Parathyroid adenoma (tissue), 2 donors: ENCODE data around the gene MYO1B.
A peak's percentile ranks its signal among the peaks of the same experiment; 100 is the strongest.

Source experiments
- H2AFZ ChIP-seq: fragments of 300-600 bp; sonication (generic); one replicate; pipeline ENCODE4 v1.7.0; 2017; ENCODE audit warnings: antibody characterized with exemption, mild to moderate bottlenecking
- H3K27ac ChIP-seq: fragments of 300-600 bp; sonication (generic); one replicate; pipeline ENCODE4 v1.7.0; 2017
- H3K27me3 ChIP-seq: fragments of 300-600 bp; sonication (generic); one replicate; pipeline ENCODE4 v1.7.0; 2017; ENCODE audit warnings: low read length; ENCODE audit not compliant: control insufficient read depth, insufficient read depth
- H3K36me3 ChIP-seq: fragments of 300-600 bp; sonication (generic); one replicate; pipeline ENCODE4 v1.7.0; 2017; ENCODE audit warnings: low read length; ENCODE audit not compliant: control insufficient read depth, insufficient read depth
- H3K4me1 ChIP-seq: fragments of 300-600 bp; sonication (generic); one replicate; pipeline ENCODE4 v1.7.0; 2017; ENCODE audit warnings: control low read depth
- H3K4me2 ChIP-seq: fragments of 300-600 bp; sonication (generic); one replicate; pipeline ENCODE4 v1.7.0; 2017; ENCODE audit warnings: low read length
- H3K4me3 ChIP-seq: fragments of 300-600 bp; sonication (generic); one replicate; pipeline ENCODE4 v1.7.0; 2017; ENCODE audit warnings: low read depth, low read length
- H3K79me2 ChIP-seq: fragments of 300-600 bp; sonication (generic); one replicate; pipeline ENCODE4 v1.7.0; 2017; ENCODE audit warnings: control low read depth
- H3K9ac ChIP-seq: fragments of 300-600 bp; sonication (generic); one replicate; pipeline ENCODE4 v1.7.0; 2017; ENCODE audit warnings: mild to moderate bottlenecking
- H3K9me3 ChIP-seq: fragments of 300-600 bp; sonication (generic); one replicate; pipeline ENCODE4 v1.7.0; 2017; ENCODE audit warnings: low read length; ENCODE audit not compliant: control insufficient read depth
- TF ChIP-seq, protein P1 (sequence below): fragments of 300-600 bp; sonication (generic); IDR thresholded peaks from one replicate; pipeline ENCODE4 v1.7.0; 2017; ENCODE audit warnings: antibody characterized with exemption, mild to moderate bottlenecking
- donor health status: primary hyperparathyroidism.

MYO1B gene

DNA sequence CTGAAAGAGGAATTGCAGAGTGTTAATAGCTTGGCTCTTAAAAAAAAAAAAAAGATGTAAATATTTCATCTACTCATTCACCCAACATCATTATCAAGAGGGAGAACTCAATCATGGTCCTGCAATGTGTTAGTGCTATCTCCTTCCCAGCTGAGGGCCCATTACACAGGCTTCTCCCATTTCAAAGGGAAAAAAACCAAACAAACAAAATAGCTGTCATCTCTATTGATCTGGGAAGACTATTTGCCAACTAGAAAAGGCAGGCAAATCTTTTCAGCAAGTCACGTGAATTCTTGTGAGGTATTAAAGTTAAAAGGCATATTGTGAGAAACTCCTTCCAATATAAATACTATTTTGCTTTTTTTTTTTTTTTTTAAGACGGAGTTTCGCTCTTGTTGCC, 194.3 kb downstream of the MYO1B start:
- Histone ChIP-seq H3K27ac (no peak overlapping the region), H3K4me2 (no peak overlapping the region), H3K27me3 (no peaks in the 10 kb centered on the region), H3K4me1 (no peaks in the 10 kb centered on the region), H3K4me3 (no peak overlapping the region), H2AFZ (no peak overlapping the region), H3K9ac (no peak overlapping the region), H3K9me3 (no peaks in the 10 kb centered on the region), H3K36me3 (no peaks in the 10 kb centered on the region), H3K79me2 (no peaks in the 10 kb centered on the region)
- TF ChIP-seq, protein P1, sequence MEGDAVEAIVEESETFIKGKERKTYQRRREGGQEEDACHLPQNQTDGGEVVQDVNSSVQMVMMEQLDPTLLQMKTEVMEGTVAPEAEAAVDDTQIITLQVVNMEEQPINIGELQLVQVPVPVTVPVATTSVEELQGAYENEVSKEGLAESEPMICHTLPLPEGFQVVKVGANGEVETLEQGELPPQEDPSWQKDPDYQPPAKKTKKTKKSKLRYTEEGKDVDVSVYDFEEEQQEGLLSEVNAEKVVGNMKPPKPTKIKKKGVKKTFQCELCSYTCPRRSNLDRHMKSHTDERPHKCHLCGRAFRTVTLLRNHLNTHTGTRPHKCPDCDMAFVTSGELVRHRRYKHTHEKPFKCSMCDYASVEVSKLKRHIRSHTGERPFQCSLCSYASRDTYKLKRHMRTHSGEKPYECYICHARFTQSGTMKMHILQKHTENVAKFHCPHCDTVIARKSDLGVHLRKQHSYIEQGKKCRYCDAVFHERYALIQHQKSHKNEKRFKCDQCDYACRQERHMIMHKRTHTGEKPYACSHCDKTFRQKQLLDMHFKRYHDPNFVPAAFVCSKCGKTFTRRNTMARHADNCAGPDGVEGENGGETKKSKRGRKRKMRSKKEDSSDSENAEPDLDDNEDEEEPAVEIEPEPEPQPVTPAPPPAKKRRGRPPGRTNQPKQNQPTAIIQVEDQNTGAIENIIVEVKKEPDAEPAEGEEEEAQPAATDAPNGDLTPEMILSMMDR = no peak

DNA sequence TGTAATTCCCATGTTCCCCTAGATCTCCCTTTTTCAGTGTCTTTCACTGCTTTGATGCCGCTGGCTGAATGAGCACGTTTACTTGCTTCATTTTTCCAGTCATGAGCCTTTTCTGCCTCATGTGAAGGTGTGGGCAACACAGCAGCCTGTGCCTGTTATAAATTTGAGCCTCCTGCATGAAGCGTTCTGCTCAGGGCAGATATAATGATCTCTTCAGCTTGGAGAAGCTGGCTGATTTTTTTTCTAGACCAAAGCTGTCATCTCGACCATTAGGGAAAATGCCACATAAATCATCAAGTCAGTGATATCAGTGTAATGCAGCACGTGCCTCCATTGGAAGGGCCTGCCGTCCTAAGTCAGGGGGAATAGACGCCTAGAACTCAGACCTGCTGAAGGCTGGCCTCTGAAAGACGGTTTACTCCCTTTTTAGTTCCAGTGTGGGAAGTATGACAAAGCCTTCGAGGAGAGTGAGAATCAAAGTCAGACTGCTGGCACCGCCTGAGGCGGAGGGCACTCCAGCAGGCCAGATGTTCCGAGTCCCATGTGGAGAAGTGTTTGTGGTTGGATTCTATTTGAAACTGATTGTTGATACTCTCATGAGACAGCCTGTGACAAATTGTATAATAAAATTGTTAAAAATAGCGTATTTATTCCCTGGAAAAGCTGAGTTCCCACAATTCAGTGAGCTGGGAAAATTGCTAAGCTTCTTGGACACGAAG, 196.5 kb downstream of the MYO1B start:
- Histone ChIP-seq H3K27ac (peak overlapping the region; percentile 54), H2AFZ (no peak overlapping the region), H3K4me3 (no peak overlapping the region), H3K79me2 (no peaks in the 10 kb centered on the region), H3K9me3 (no peaks in the 10 kb centered on the region), H3K4me2 (no peak overlapping the region), H3K4me1 (no peaks in the 10 kb centered on the region), H3K36me3 (no peaks in the 10 kb centered on the region), H3K9ac (no peak overlapping the region), H3K27me3 (no peaks in the 10 kb centered on the region)
- TF ChIP-seq, protein P1 = no peak

DNA sequence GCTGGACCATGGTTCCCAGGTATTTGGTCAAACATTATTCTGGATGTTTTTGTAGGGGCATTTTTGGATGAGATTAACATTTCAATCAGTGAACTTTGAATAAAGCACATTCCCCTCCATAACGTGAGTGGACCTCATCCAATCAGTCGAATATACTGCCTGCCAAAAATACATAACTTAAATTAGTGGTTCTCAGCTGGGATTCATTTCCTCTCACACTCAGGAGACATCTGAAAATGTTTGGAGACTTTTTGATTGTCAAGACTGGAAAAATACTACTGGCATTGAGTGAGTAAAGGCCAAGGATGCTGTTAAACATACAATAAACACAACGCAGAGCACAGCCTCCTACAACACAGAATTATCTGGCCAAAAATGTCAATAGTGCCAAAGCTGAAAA, 198.2 kb downstream of the MYO1B start:
- Histone ChIP-seq H3K9ac (no peak overlapping the region), H3K4me2 (no peak overlapping the region), H3K4me1 (no peaks in the 10 kb centered on the region), H3K36me3 (no peaks in the 10 kb centered on the region), H3K4me3 (no peak overlapping the region), H2AFZ (no peak overlapping the region), H3K9me3 (no peaks in the 10 kb centered on the region), H3K27ac (no peak overlapping the region), H3K79me2 (no peaks in the 10 kb centered on the region), H3K27me3 (no peaks in the 10 kb centered on the region)
- TF ChIP-seq, protein P1 = no peak

- TF ChIP-seq, protein P1 = no peak
- no peaks in the 10 kb centered on the region for H3K9me3 ChIP-seq
- H3K9ac ChIP-seq = no peak overlapping the region
- no peak overlapping the region for H2AFZ ChIP-seq
- H3K4me2 ChIP-seq = no peak overlapping the region
- H3K4me3 ChIP-seq = no peak overlapping the region
- no peaks in the 10 kb centered on the region for H3K79me2 ChIP-seq
- no peaks in the 10 kb centered on the region for H3K27me3 ChIP-seq
- H3K4me1 ChIP-seq = no peaks in the 10 kb centered on the region
- no peaks in the 10 kb centered on the region for H3K36me3 ChIP-seq
- no peak overlapping the region for H3K27ac ChIP-seq
Measured at GRCh38 chr2:191446910-191447309, 201.7 kb downstream of the MYO1B start.

DNA sequence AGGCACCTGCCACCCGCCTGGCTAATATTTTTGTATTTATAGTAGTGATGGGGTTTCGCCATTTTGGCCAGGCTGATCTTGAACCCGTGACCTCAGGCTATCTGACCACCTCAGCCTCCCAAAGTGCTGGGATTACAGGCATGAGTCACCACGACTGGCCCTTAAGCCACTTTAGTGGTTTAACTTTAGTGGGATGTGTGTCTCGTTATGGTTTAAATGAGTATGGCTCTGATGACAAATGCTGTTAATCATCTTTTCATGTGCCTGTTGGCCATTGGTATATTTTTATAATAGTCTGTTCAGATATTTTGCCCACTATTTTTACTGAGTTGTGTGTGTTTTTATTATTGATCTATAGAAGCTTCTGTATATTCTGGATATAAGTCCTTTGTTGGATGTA, 205.9 kb downstream of the MYO1B start:
- TF ChIP-seq, protein P1 = no peak
- no peaks in the 10 kb centered on the region for H3K36me3 ChIP-seq
- H3K9ac ChIP-seq = no peak overlapping the region
- H3K4me2 ChIP-seq = no peak overlapping the region
- H3K79me2 ChIP-seq = no peaks in the 10 kb centered on the region
- H3K9me3 ChIP-seq = no peaks in the 10 kb centered on the region
- no peaks in the 10 kb centered on the region for H3K4me1 ChIP-seq
- no peak overlapping the region for H2AFZ ChIP-seq
- no peak overlapping the region for H3K4me3 ChIP-seq
- H3K27ac ChIP-seq = no peak overlapping the region
- no peaks in the 10 kb centered on the region for H3K27me3 ChIP-seq
